COR-L47 (cell line): ENCODE data around the gene C5AR1.
"Not testable (repeated sequence)": the region's sequence is repeated elsewhere in the genome, so short reads cannot be mapped to it uniquely, and the experiment has no call there.

Source experiments
- DNase-seq: peaks from one replicate; lab custom pipeline; 2025; lab: John Stamatoyannopoulos, UW

C5AR1 gene

GRCh38 chr19:47309608-47310007, at the start of gene C5AR1:
Gene C5AR1, plus strand, starts transcription at chr19:47309861. Its CDS starts 35 bp downstream, at chr19:47309896.
- DNase-seq, result no peak

- DNase-seq, result no peak
These were observed 49.2 kb upstream of the C5AR1 start for GRCh38 chr19:47260476-47260875.

- DNase-seq, result not testable (repeated sequence)
These were observed 47.5 kb upstream of the C5AR1 start for GRCh38 chr19:47261946-47262793.

- no peak for DNase-seq
These were observed 45.0 kb upstream of the C5AR1 start for GRCh38 chr19:47264629-47265028.

GRCh38 chr19:47266401-47266941, 43.2 kb upstream of the C5AR1 start:
- no peak for DNase-seq

- no peak for DNase-seq
These were observed 42.3 kb upstream of the C5AR1 start for GRCh38 chr19:47267350-47267759.

- DNase-seq, result no peak
These were observed 41.6 kb upstream of the C5AR1 start for GRCh38 chr19:47268028-47268427.

GRCh38 chr19:47269596-47269995, 40.1 kb upstream of the C5AR1 start:
- no peak for DNase-seq

GRCh38 chr19:47270408-47270807, 39.3 kb upstream of the C5AR1 start:
- DNase-seq, result no peak

- no peak for DNase-seq
These were observed 37.7 kb upstream of the C5AR1 start for GRCh38 chr19:47271949-47272348.

GRCh38 chr19:47272448-47273312, 37.0 kb upstream of the C5AR1 start:
- no peak for DNase-seq

GRCh38 chr19:47273313-47274070, 36.2 kb upstream of the C5AR1 start:
- DNase-seq, result peak; percentile 78

- peak; percentile 89 for DNase-seq
These were observed 35.4 kb upstream of the C5AR1 start, which contains the start of gene INAFM1 for GRCh38 chr19:47274071-47274890. Gene INAFM1, plus strand, starts transcription at chr19:47274885. Its CDS starts 35 bp downstream, at chr19:47274920.

GRCh38 chr19:47274891-47275761, 34.5 kb upstream of the C5AR1 start:
- DNase-seq, result no peak

- DNase-seq, result peak; percentile 38
These were observed 33.7 kb upstream of the C5AR1 start for GRCh38 chr19:47275791-47276461.

- DNase-seq, result not testable (repeated sequence)
These were observed 33.1 kb upstream of the C5AR1 start for GRCh38 chr19:47276513-47276912.

GRCh38 chr19:47280183-47280797, 29.4 kb upstream of the C5AR1 start:
- DNase-seq, result no peak

- no peak for DNase-seq
These were observed 26.1 kb upstream of the C5AR1 start for GRCh38 chr19:47283405-47284059.
